Femur (tissue), 1 donor: ENCODE measurements around the gene TJP2.

Experiments
- DNase-seq: peaks from one replicate; pipeline ENCODE4 v3.0.0-alpha.2; 2017

TJP2 gene

GRCh38 chr9:69237702-69238295 is 63.7 kb downstream of the TJP2 start:
- DNase-seq, result no peak

- DNase-seq, result no peak
These were observed 69.0 kb downstream of the TJP2 start for GRCh38 chr9:69243116-69243515.

GRCh38 chr9:69246629-69247028 is 72.6 kb downstream of the TJP2 start:
- no peak for DNase-seq

GRCh38 chr9:69248005-69248404 is 73.9 kb downstream of the TJP2 start:
- no peak for DNase-seq

GRCh38 chr9:69249337-69249736 is 75.3 kb downstream of the TJP2 start:
- no peak for DNase-seq

GRCh38 chr9:69250681-69251080 is 76.6 kb downstream of the TJP2 start:
- no peak for DNase-seq

GRCh38 chr9:69252436-69252835 is 78.4 kb downstream of the TJP2 start:
- no peak for DNase-seq

- DNase-seq, result no peak
These were observed 79.0 kb downstream of the TJP2 start for GRCh38 chr9:69253057-69253456.

GRCh38 chr9:69254223-69254622 is 80.1 kb downstream of the TJP2 start:
- no peak for DNase-seq

- DNase-seq, result no peak
These were observed 81.5 kb downstream of the TJP2 start for GRCh38 chr9:69255591-69255990.

- DNase-seq, result no peak
These were observed 84.5 kb downstream of the TJP2 start for GRCh38 chr9:69258551-69258950.

GRCh38 chr9:69260161-69260560 is 86.1 kb downstream of the TJP2 start:
- DNase-seq, result no peak

GRCh38 chr9:69261636-69262035 is 87.6 kb downstream of the TJP2 start:
- DNase-seq, result no peak

GRCh38 chr9:69264526-69264925 is 90.4 kb downstream of the TJP2 start:
- no peak for DNase-seq

- no peak for DNase-seq
These were observed 91.8 kb downstream of the TJP2 start for GRCh38 chr9:69265891-69266290.

GRCh38 chr9:69272212-69272611 is 98.1 kb downstream of the TJP2 start:
- no peak for DNase-seq

- no peak for DNase-seq
These were observed 99.1 kb downstream of the TJP2 start for GRCh38 chr9:69273161-69273560.

- DNase-seq, result no peak
These were observed 102.7 kb downstream of the TJP2 start for GRCh38 chr9:69276775-69277174.

- no peak for DNase-seq
These were observed 105.1 kb downstream of the TJP2 start for GRCh38 chr9:69279084-69279731.

GRCh38 chr9:69279733-69280132 is 105.7 kb downstream of the TJP2 start:
- no peak for DNase-seq

GRCh38 chr9:69283003-69283402 is 108.9 kb downstream of the TJP2 start:
- no peak for DNase-seq

GRCh38 chr9:69292078-69292477 is 118.0 kb downstream of the TJP2 start:
- DNase-seq, result no peak

- no peak for DNase-seq
These were observed 119.1 kb downstream of the TJP2 start for GRCh38 chr9:69293156-69293555.

- DNase-seq, result peak; percentile 27
These were observed 121.9 kb downstream of the TJP2 start for GRCh38 chr9:69295872-69296552.
